ENCODE results near the gene LIG1. TPM values are rescaled to one million over a fixed set of nuclear protein-coding genes. Genes with fewer than 3 reads are reported as not detected.

The LIG1 gene
- total RNA-seq, 1 experiment from 2014 or later, result 115 TPM

DNA sequence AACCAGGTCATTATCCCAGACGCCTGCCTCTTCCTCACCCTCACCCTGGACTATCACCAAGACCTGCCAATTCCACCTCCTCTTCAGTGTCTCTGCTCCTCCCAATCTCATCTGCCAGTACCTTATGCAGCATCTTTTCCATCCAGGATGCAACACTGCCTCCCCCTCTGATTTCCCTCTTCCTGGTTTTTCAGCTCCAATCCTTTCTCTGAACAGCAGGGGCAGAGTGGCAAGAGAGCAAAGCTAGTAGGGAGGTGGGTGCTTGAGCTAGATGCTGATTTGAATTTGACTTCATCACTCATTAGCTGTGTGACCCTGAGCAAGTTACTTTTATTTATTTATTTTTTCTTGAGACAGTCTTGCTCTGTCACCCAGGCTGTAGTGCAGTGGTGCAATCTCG, 100.7 kb downstream of the LIG1 start:
- Mint-ChIP-seq H3K4me3 (peak overlapping the region in 1 of 2 experiments; percentile 11; a peak in 1 of 5 replicates), H3K27ac (no peak overlapping the region)

More for the DNA sequence above, 100.7 kb downstream of the LIG1 start:
- H2AK5ac ChIP-seq (ENCODE audit: insufficient read length, low read length), result no peak overlapping the region
- no CpG with 5 or more reads among the region's 2 CpGs for WGBS (ENCODE audit: extremely low coverage, insufficient read length, low lambda C conversion rate)
- H3K56ac ChIP-seq (ENCODE audit: insufficient read length, low read depth, low read length), result no peak overlapping the region
- H3K79me1 ChIP-seq (ENCODE audit: insufficient read depth, low read depth, low read length, poor library complexity, severe bottlenecking), result no peaks in the 10 kb centered on the region
- DNase-seq, result no peak
- TF ChIP-seq, protein P1, sequence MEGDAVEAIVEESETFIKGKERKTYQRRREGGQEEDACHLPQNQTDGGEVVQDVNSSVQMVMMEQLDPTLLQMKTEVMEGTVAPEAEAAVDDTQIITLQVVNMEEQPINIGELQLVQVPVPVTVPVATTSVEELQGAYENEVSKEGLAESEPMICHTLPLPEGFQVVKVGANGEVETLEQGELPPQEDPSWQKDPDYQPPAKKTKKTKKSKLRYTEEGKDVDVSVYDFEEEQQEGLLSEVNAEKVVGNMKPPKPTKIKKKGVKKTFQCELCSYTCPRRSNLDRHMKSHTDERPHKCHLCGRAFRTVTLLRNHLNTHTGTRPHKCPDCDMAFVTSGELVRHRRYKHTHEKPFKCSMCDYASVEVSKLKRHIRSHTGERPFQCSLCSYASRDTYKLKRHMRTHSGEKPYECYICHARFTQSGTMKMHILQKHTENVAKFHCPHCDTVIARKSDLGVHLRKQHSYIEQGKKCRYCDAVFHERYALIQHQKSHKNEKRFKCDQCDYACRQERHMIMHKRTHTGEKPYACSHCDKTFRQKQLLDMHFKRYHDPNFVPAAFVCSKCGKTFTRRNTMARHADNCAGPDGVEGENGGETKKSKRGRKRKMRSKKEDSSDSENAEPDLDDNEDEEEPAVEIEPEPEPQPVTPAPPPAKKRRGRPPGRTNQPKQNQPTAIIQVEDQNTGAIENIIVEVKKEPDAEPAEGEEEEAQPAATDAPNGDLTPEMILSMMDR (conservative IDR thresholded peaks at IDR 0.05), result peak; percentile 52; the same call in 2 of the 3 replicates
- H3K4ac ChIP-seq (ENCODE audit: low read depth, low read length), result no peak overlapping the region
- H3K4me2 ChIP-seq (ENCODE audit: insufficient read depth, insufficient read length, low read length), result no peak overlapping the region
- H3K9me3 ChIP-seq (ENCODE audit: control insufficient read depth, low read depth, low read length), result no peaks in the 10 kb centered on the region
- no peak overlapping the region for H3K23ac ChIP-seq (ENCODE audit: insufficient read length, low read depth, low read length)
- H4K91ac ChIP-seq (ENCODE audit: insufficient read length, low read depth, low read length), result no peak overlapping the region
- H2BK5ac ChIP-seq (ENCODE audit: insufficient read length, low read length), result no peak overlapping the region
- no peaks in the 10 kb centered on the region for H3K27me3 ChIP-seq (ENCODE audit: insufficient read depth, low read length)
- H3K14ac ChIP-seq (ENCODE audit: insufficient read depth, low read length), result no peak overlapping the region; the same call in 1 of the 2 replicates
- H3K18ac ChIP-seq (ENCODE audit: insufficient read length, low read depth, low read length), result peak overlapping the region; percentile 38
- H3K79me2 ChIP-seq (ENCODE audit: insufficient read depth, low read length), result no peaks in the 10 kb centered on the region
- H4K5ac ChIP-seq (ENCODE audit: insufficient read length, low read depth, low read length), result peak overlapping the region; percentile 51
- H2AFZ ChIP-seq (ENCODE audit: low read length), result no peak overlapping the region
- no peak overlapping the region for H3T11ph ChIP-seq (ENCODE audit: low read length)
- H3K27ac ChIP-seq (ENCODE audit: insufficient read length, low read depth, low read length), result no peak overlapping the region
- no peaks in the 10 kb centered on the region for H3K23me2 ChIP-seq (ENCODE audit: insufficient read length, low read depth, low read length, poor library complexity, severe bottlenecking)
- H2BK15ac ChIP-seq (ENCODE audit: low read depth, low read length), result no peak overlapping the region
- no peak overlapping the region for H3K9ac ChIP-seq (ENCODE audit: extremely low read depth, insufficient read length, low read length)
- Mint-ChIP-seq H3K36me3 (ENCODE audit: insufficient read depth in 1 of 3, low read depth in 3 of 3) (peaks cover 2 to 6% (median 6%) of the 10 kb centered on the region in 3 experiments; a peak in 5 of 7 replicates), H3K9me3 (peaks cover 3 to 6% of the 10 kb centered on the region in 2 experiments; a peak in 3 of 5 replicates), H3K27me3 (ENCODE audit: low read depth) (peaks cover 5% of the 10 kb centered on the region), H3K4me1 (peaks cover 9 to 15% of the 10 kb centered on the region in 2 experiments)
- H4K20me1 ChIP-seq (ENCODE audit: control insufficient read depth, insufficient read depth, insufficient read length), result no peaks in the 10 kb centered on the region
- H3K4me1 ChIP-seq (ENCODE audit: insufficient read depth, low read length), result no peaks in the 10 kb centered on the region; the same call in 1 of the 2 replicates
- no peak overlapping the region for H2BK20ac ChIP-seq (ENCODE audit: low read depth, low read length, poor library complexity, severe bottlenecking)
- no peak overlapping the region for H2BK120ac ChIP-seq (ENCODE audit: low read depth, low read length, poor library complexity, severe bottlenecking)
- H2BK12ac ChIP-seq (ENCODE audit: insufficient read length, low read depth, low read length), result no peak overlapping the region
- no peak overlapping the region for H4K8ac ChIP-seq (replicated peaks; ENCODE audit: insufficient read length, low read depth, low read length)

Other genes starting within 250 kb of the LIG1 start
- not detected in 2 replicates for gene BSPH1, start 178.2 kb downstream of the LIG1 start, total RNA-seq (2021)
- gene ELSPBP1, start 175.7 kb downstream of the LIG1 start, total RNA-seq (2021), result not detected in 2 replicates
- gene CABP5, start 126.3 kb downstream of the LIG1 start, total RNA-seq (2021), result not detected in 2 replicates
- 6.5 and 7.0 TPM in 2 replicates for gene PLA2G4C, start 59.5 kb downstream of the LIG1 start, total RNA-seq (2021)
- 6.4 and 8.9 TPM in 2 replicates for gene ZSWIM9, start 336 bp upstream of the LIG1 start, total RNA-seq (2021)
- gene CARD8, start 85.6 kb upstream of the LIG1 start, total RNA-seq (2021), result 20.3 and 21.0 TPM in 2 replicates
- gene ZNF114, start 99.7 kb upstream of the LIG1 start, total RNA-seq (2021), result 20.2 and 20.3 TPM in 2 replicates
- 9.6 and 13.2 TPM in 2 replicates for gene EMP3, start 155.2 kb upstream of the LIG1 start, total RNA-seq (2021)
- gene TMEM143, start 193.6 kb upstream of the LIG1 start, total RNA-seq (2021), result 15.2 and 16.0 TPM in 2 replicates
- gene SYNGR4, start 194.0 kb upstream of the LIG1 start, total RNA-seq (2021), result 0.31 TPM in 1 of 2 replicates, not detected in the other
- 195 and 198 TPM in 2 replicates for gene KDELR1, start 221.2 kb upstream of the LIG1 start, total RNA-seq (2021)
- 5.9 and 6.2 TPM in 2 replicates for gene GRIN2D, start 223.3 kb upstream of the LIG1 start, total RNA-seq (2021)

All from H9 (cell line).